ENCODE data around the gene PLPP4.

DNA sequence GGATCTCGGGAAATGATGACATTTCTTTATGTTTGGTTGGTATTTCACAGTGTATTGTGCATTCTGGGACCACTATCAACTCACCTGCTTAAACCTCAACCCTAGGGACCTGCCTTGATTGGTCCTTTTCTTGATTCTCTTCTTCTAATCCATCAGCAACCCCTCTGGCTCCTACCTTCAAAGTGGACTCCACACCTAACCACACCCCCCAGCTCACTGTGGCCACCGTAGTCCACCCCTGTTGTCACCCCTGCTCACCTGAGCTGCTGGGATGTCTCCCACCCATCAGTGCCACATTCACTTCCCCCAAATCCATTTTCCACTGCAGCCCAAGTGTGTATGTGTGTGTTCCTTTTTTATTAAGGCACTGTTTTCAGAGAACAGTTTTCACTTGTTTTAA is 145.0 kb downstream of the PLPP4 start:
- TF ChIP-seq, protein P1, sequence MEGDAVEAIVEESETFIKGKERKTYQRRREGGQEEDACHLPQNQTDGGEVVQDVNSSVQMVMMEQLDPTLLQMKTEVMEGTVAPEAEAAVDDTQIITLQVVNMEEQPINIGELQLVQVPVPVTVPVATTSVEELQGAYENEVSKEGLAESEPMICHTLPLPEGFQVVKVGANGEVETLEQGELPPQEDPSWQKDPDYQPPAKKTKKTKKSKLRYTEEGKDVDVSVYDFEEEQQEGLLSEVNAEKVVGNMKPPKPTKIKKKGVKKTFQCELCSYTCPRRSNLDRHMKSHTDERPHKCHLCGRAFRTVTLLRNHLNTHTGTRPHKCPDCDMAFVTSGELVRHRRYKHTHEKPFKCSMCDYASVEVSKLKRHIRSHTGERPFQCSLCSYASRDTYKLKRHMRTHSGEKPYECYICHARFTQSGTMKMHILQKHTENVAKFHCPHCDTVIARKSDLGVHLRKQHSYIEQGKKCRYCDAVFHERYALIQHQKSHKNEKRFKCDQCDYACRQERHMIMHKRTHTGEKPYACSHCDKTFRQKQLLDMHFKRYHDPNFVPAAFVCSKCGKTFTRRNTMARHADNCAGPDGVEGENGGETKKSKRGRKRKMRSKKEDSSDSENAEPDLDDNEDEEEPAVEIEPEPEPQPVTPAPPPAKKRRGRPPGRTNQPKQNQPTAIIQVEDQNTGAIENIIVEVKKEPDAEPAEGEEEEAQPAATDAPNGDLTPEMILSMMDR (IDR thresholded peaks at IDR 0.05; ENCODE audit: borderline replicate concordance, extremely low read depth, low read length, poor library complexity, severe bottlenecking), result no peak
- TF ChIP-seq EZH2 (IDR thresholded peaks at IDR 0.05; ENCODE audit: borderline replicate concordance, low read depth, low read length, severe bottlenecking), result no peak

All from DND-41 (cell line).